GM12873 (cell line): ENCODE results near the gene ARHGAP10.

Source experiments
- TF ChIP-seq, protein P1 (sequence below): IDR thresholded peaks from 2 replicates; pipeline ENCODE4 v1.5.1; 2012; ENCODE audit warnings: low read depth, mild to moderate bottlenecking, moderate library complexity, low read length, control low read depth; ENCODE audit not compliant: insufficient read depth; ENCODE audit errors: missing control alignments

ARHGAP10 gene

DNA sequence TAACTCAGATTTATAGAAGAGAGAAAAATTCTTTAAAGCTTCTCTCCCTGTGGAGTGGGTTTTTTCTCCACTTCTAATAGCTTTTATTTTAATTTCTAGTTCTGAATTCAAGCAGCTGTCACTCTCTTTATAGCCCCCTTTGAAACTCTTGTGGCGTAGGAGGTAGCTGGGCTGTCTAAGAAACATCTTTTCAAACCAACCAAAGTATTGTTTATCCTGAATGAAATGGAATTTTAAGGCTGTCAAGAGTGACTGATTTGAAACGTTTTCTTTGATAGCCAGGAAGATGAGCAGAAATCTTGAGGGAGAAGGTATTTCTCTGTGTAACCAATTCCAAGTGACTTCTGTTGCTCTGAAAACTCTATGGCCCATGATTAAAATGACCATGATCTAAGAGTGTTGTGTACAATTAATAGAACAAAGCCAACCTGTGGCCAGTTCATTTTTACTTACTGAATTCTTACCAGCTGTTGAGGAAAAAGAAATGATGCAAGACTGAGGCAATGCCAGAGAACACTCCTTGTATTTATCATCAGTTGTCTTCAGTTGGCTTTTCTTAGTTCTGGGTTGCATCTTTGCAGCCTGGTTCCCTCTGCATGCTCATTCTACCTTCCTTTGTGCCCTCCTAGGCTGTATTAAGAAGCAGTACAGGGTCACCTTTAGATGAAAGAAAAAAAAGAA, 298.4 kb downstream of the ARHGAP10 start:
- TF ChIP-seq, protein P1, sequence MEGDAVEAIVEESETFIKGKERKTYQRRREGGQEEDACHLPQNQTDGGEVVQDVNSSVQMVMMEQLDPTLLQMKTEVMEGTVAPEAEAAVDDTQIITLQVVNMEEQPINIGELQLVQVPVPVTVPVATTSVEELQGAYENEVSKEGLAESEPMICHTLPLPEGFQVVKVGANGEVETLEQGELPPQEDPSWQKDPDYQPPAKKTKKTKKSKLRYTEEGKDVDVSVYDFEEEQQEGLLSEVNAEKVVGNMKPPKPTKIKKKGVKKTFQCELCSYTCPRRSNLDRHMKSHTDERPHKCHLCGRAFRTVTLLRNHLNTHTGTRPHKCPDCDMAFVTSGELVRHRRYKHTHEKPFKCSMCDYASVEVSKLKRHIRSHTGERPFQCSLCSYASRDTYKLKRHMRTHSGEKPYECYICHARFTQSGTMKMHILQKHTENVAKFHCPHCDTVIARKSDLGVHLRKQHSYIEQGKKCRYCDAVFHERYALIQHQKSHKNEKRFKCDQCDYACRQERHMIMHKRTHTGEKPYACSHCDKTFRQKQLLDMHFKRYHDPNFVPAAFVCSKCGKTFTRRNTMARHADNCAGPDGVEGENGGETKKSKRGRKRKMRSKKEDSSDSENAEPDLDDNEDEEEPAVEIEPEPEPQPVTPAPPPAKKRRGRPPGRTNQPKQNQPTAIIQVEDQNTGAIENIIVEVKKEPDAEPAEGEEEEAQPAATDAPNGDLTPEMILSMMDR, result no peak

DNA sequence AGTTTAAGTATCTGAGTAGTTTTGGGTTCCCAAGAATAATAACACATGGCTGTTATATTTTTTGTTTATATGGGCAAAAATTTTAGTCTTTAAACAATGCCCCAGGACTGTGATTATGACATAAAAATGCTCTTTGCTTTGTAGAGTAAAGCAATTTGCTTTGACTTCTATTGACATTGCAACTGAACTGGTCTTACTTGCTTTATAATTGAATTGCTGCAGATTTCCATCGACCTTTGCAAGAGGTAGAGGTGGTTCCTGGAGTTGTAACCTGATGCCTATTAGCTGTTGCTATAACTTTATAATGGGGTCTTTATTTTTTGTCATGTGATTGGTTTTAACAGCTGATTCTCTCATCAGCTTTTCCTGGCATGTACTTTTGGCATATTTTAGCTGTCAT, 302.9 kb downstream of the ARHGAP10 start:
- TF ChIP-seq, protein P1, result no peak

DNA sequence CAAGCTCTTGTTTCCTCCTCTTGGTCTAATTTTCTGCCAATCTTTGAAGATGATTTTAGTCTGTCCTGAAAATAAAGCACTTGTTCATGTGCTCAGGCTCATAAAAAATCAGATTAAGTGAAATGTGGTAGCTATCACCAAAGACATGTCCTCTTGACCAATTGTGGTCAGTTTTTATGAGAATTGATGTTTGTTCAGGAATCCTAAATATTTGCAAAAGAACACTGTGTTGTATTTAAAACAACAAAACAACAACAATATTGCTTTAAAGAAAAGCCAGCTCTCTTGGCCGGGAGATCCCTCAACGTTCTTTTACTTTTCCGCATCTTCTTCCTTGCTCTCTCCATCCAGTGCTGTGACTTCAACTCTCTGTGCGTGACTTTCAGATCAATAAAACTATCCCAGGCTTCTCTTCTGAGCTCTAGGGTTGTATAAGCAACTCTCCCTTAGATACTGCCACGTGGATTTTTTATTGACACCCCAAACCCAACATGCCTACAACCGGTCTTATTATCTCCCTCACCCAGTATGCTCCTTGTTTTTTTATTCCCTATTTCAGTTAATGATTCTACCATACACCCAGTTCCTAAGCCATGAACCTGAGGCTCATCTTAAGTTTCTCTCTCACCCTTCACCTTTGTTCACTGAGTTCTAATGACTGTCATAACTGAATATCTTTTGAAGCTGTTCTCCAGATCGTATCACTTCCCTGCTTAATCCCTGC, 309.9 kb downstream of the ARHGAP10 start:
- TF ChIP-seq, protein P1, result no peak

DNA sequence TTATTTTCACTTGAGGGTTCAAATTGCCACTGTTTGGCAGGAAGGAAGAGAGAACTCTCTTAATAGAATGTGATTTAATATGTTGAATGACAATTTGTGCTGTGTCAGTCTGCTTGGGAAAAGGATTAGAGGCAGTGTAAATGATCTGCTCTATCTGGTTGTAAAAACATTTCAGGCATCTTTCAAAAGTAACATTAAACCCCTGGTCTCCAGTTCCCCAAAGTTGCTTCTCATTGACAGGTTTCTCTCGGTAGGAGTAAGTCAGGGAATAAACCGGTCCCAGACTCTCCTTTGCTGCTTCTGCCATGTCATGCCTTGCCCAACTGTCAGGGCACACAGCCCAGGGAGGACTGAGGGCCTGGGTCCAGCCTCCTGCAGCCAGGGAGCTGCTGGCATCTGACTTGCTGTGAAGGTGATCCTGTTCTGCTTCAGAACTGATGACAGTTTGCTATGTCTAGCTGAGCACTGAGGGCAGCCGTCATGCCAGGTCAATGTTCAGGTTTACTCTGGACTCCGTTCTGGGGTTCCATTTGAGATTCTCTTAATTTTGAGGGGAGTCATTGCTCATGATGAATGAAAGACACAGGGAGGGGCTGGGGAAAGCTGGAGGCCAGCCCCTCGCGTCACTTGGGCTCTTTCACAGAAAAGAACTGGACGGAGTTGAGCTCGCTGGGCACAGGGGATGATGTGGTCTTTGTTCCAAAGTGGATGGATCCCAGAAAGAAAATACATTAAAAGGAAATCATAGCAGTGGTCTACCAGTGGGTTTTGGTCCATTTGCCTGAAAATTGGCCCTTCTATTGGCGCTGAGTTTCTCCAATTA, 312.4 kb downstream of the ARHGAP10 start:
- TF ChIP-seq, protein P1, result no peak

DNA sequence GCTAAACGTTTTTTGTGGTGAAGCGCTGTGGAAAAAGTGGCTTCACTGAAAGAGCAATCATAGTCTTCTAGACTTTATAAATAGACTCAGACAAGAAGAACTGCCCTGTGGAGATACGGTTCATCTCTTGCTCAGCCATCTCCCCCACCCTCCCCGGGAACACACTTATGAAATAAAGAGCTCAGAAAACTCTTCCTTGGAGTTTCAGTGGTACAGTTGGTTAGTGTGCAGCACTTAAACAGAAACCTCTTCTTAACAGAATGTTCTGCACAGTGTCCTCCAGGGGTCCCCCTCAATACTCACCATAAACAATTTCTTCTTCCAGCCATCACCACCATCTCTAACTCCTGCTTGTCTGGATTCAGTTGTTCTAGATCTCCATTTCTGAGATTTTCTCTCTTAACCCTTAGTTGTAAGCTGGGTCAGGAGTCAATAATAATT, 313.0 kb downstream of the ARHGAP10 start:
- TF ChIP-seq, protein P1, result peak; percentile 36

DNA sequence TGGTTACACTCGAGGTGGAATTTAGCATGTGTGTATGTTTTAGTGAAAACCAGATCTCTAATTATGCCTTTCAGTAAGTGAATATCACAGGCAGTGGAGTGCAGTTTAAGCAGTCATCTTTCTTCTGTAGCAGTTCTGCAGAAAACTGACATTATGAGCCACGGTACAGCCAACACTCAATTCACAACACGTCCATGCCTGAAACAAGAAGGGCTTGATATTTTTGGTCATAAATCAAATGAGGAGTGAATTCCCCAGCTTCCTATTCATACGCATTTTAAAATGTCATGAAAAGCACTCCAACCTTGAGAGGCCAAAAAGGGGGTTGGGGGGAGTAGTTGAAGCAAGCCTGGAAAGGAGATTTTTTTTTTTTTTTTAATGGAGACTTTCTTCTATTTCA, 316.7 kb downstream of the ARHGAP10 start:
- TF ChIP-seq, protein P1, result no peak

DNA sequence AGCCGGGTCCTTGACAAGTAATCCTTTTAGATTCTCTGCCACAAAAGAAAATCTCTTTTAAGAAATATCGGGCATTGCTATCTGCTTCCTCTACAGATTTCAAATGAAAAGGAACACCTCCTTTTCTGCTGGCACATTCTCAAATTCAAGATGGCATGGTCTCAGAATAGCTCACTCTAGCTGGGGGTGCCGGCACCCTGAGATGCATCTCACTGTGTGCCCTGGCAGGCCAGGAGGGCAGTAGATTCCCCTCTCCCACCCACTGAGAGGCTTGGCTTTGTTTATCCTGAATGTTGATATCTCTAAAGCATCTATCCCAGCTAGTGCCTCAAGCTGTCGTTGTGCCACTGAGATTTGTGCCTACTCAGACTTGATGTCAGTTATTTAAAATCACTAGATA, 319.5 kb downstream of the ARHGAP10 start:
- TF ChIP-seq, protein P1, result no peak
